KMS-11 (cell line): ENCODE results near the gene HPCAL1.

ENCODE experiments used
- H2AFZ ChIP-seq: fragments of 200-600 bp; sonication (generic); 2 replicates; pipeline ENCODE4 v1.6.1; 2016; ENCODE audit warnings: antibody characterized with exemption, mixed run types, low read depth
- H3K27ac ChIP-seq: fragments of 200-600 bp; sonication (generic); 2 replicates; pipeline ENCODE4 v1.6.1; 2016; ENCODE audit warnings: mild to moderate bottlenecking, mixed run types
- H3K27me3 ChIP-seq: fragments of 200-600 bp; sonication (generic); 2 replicates; pipeline ENCODE4 v1.6.1; 2017; ENCODE audit warnings: mild to moderate bottlenecking, low read depth, mixed run types, moderate library complexity; ENCODE audit not compliant: insufficient read depth
- H3K36me3 ChIP-seq: fragments of 200-600 bp; sonication (generic); 2 replicates; pipeline ENCODE4 v1.6.1; 2017; ENCODE audit warnings: mild to moderate bottlenecking, mixed run types; ENCODE audit not compliant: insufficient read depth
- H3K4me1 ChIP-seq: fragments of 200-600 bp; sonication (generic); 2 replicates; pipeline ENCODE4 v1.6.1; 2016; ENCODE audit warnings: mild to moderate bottlenecking, low read depth, mixed run types; ENCODE audit not compliant: poor library complexity, severe bottlenecking
- H3K4me2 ChIP-seq: fragments of 200-600 bp; sonication (generic); 2 replicates; pipeline ENCODE4 v1.7.0; 2016; ENCODE audit warnings: mild to moderate bottlenecking, mixed run types
- H3K4me3 ChIP-seq: fragments of 200-600 bp; sonication (generic); IDR thresholded peaks from 2 replicates; pipeline ENCODE4 v1.6.1; 2017; ENCODE audit warnings: low read depth, low read length, mixed read lengths; ENCODE audit not compliant: insufficient read depth
- H3K79me2 ChIP-seq: fragments of 200-600 bp; sonication (generic); 2 replicates; pipeline ENCODE4 v1.6.1; 2016; ENCODE audit warnings: low read depth, mixed run types; ENCODE audit not compliant: insufficient read depth
- H3K9ac ChIP-seq: fragments of 200-600 bp; sonication (generic); 2 replicates; pipeline ENCODE4 v1.6.1; 2016; ENCODE audit warnings: mild to moderate bottlenecking, mixed run types
- H4K20me1 ChIP-seq: fragments of 200-600 bp; sonication (generic); 2 replicates; pipeline ENCODE4 v1.6.1; 2016; ENCODE audit warnings: mild to moderate bottlenecking, mixed run types; ENCODE audit not compliant: insufficient read depth
- CTCF ChIP-seq: fragments of 200-600 bp; sonication (generic); conservative IDR thresholded peaks from 2 replicates; pipeline ENCODE4 v1.6.1; 2017; ENCODE audit warnings: low read depth, mild to moderate bottlenecking, antibody characterized with exemption, low read length, moderate library complexity, mixed read lengths

HPCAL1 gene

GRCh38 chr2:10329880-10330699 is 27.4 kb downstream of the HPCAL1 start:
- peaks cover 10% of the 10 kb centered on the region for H3K4me1 ChIP-seq

GRCh38 chr2:10330700-10331026 is 28.0 kb downstream of the HPCAL1 start:
- no peak overlapping the region for H3K4me2 ChIP-seq
- H2AFZ ChIP-seq = no peak overlapping the region
- H3K4me1 ChIP-seq = peaks cover 6% of the 10 kb centered on the region
- no peaks in the 10 kb centered on the region for H3K36me3 ChIP-seq
- no peak overlapping the region for H3K27ac ChIP-seq
- H4K20me1 ChIP-seq = no peaks in the 10 kb centered on the region
- H3K27me3 ChIP-seq = no peaks in the 10 kb centered on the region
- H3K9ac ChIP-seq = no peak overlapping the region
- H3K4me3 ChIP-seq = no peak overlapping the region
- TF ChIP-seq CTCF = no peak
- no peaks in the 10 kb centered on the region for H3K79me2 ChIP-seq

More at GRCh38 chr2:10329880-10330699, 27.4 kb downstream of the HPCAL1 start:
- Histone ChIP-seq H3K4me3 (no peak overlapping the region), H3K4me2 (no peak overlapping the region), H3K27ac (no peak overlapping the region), H3K79me2 (no peaks in the 10 kb centered on the region), H4K20me1 (no peaks in the 10 kb centered on the region), H3K9ac (no peak overlapping the region), H2AFZ (no peak overlapping the region), H3K36me3 (no peaks in the 10 kb centered on the region), H3K27me3 (no peaks in the 10 kb centered on the region)
- no peak for TF ChIP-seq CTCF

GRCh38 chr2:10331027-10331701 is 28.5 kb downstream of the HPCAL1 start:
- no peak overlapping the region for H3K27ac ChIP-seq
- no peaks in the 10 kb centered on the region for H3K36me3 ChIP-seq
- H3K4me1 ChIP-seq = peaks cover 4% of the 10 kb centered on the region
- H4K20me1 ChIP-seq = no peaks in the 10 kb centered on the region
- H3K4me2 ChIP-seq = no peak overlapping the region
- TF ChIP-seq CTCF = no peak
- no peaks in the 10 kb centered on the region for H3K27me3 ChIP-seq
- no peak overlapping the region for H3K9ac ChIP-seq
- no peak overlapping the region for H2AFZ ChIP-seq
- no peaks in the 10 kb centered on the region for H3K79me2 ChIP-seq
- H3K4me3 ChIP-seq = no peak overlapping the region

- Histone ChIP-seq H4K20me1 (no peaks in the 10 kb centered on the region), H3K79me2 (no peaks in the 10 kb centered on the region), H3K27me3 (no peaks in the 10 kb centered on the region), H2AFZ (no peak overlapping the region), H3K4me3 (no peak overlapping the region), H3K4me2 (no peak overlapping the region), H3K36me3 (no peaks in the 10 kb centered on the region), H3K27ac (no peak overlapping the region), H3K9ac (no peak overlapping the region), H3K4me1 (peaks cover 4% of the 10 kb centered on the region)
- no peak for TF ChIP-seq CTCF
These were observed 29.1 kb downstream of the HPCAL1 start for GRCh38 chr2:10331702-10332401.
